H1 (cell line): ENCODE results near the gene TUBB4B. TPM values are rescaled to one million over a fixed set of nuclear protein-coding genes. Genes with fewer than 3 reads are reported as not detected.

ENCODE experiments used
- polyA plus RNA-seq, 7 experiments: library from polyadenylated mRNA; depleted of rRNA in 3 of 7; stranded (reverse) in 5 of 7; unstranded in 2 of 7; fragments of >200 nt in 5 of 7; fragments of 200-250 nt in 2 of 7; gene quantifications; 1 replicate in 5 of 7; 2 replicates in 1 of 7; 4 replicates in 1 of 7; pipeline versions ENCODE4 v1.2.1 to v1.2.3, GENCODE V29; 2011 to 2013; ENCODE audit warnings: missing spikeins in 2 of 7, mixed read lengths in 2 of 7
- total RNA-seq: library from RNA; stranded (reverse); fragmentation: NEBNext Ultra II Directional; extraction: Animal tissue kit (Norgen Biotek cat#: 25700); gene quantifications from 2 replicates; pipeline ENCODE4 v1.2.1, GENCODE V29; 2021
- TF ChIP-seq, protein P1 (sequence below), 3 experiments: IDR thresholded peaks; 1 replicate in 2 of 3; 2 replicates in 1 of 3; pipeline versions ENCODE4 v1.5.1 to v1.6.1; 2011; ENCODE audit warnings: low read length in 3 of 3, mild to moderate bottlenecking in 3 of 3, inconsistent platforms in 2 of 3, low read depth in 1 of 3, moderate library complexity in 1 of 3; ENCODE audit not compliant: insufficient read depth in 1 of 3; ENCODE audit errors: control extremely low read depth in 1 of 3

The TUBB4B gene
- total and polyA plus RNA-seq, 2 of the 8 experiments (the other 6 are each of a cell fraction or from before 2014, with no cell fraction given) = 280 to 307 TPM

DNA sequence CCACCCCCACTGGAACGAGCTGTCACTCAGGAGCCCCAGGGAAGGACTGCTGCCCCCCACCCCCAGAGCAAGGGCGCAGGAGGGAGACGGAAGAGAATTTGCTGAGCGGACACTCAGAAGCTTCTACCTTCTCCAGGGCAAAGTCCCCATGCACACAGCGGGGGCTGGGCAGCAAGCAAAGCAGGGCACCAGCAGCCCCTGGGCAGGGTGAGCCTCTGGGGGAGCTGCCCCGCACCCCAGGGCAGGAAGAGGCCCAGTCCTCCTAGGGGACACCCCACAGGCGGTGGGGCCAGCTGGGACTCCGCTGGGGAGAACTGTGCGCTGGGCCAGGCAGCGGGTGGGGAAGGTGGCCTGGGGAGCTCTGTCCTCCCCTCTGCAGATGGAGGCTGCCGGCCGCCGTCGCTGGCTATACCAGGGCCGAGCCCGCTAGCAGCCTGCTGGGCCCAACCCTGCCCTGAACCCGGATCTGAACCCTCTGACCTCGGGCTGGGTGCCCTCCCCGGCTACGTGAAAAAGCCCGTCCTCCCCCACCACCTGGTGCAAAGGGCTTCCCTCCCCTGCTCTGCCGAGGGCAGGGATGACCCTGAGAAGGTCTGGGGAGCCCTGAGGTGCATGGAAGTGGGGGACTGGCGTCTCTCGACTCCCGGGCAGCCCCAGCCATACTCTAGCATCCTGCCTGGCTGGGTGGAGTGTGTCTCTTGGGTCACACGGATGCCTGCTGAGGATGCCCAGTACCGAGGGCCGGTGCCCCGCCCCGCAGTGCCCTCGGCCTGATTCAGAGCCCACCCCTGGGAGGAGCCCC lies 11.0 kb upstream of the TUBB4B start (continued):
- TF ChIP-seq, protein P1, sequence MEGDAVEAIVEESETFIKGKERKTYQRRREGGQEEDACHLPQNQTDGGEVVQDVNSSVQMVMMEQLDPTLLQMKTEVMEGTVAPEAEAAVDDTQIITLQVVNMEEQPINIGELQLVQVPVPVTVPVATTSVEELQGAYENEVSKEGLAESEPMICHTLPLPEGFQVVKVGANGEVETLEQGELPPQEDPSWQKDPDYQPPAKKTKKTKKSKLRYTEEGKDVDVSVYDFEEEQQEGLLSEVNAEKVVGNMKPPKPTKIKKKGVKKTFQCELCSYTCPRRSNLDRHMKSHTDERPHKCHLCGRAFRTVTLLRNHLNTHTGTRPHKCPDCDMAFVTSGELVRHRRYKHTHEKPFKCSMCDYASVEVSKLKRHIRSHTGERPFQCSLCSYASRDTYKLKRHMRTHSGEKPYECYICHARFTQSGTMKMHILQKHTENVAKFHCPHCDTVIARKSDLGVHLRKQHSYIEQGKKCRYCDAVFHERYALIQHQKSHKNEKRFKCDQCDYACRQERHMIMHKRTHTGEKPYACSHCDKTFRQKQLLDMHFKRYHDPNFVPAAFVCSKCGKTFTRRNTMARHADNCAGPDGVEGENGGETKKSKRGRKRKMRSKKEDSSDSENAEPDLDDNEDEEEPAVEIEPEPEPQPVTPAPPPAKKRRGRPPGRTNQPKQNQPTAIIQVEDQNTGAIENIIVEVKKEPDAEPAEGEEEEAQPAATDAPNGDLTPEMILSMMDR (IDR thresholded peaks at IDR 0.05; ENCODE audit: control extremely low read depth in 1 of 3, insufficient read depth in 1 of 3, low read depth in 1 of 3, low read length in 3 of 3) = no peak
